GM18520 (cell line): ENCODE results near the gene GPD2.
A peak's percentile ranks its signal among the peaks of the same experiment; 100 is the strongest.
"Not testable (repeated sequence)": the region's sequence is repeated elsewhere in the genome, so short reads cannot be mapped to it uniquely, and the experiment has no call there.

ENCODE experiments used
- ATAC-seq: cut with Tn5 transposase; IDR thresholded peaks from one replicate; pipeline ENCODE4 v1.9.1; 2021; ENCODE audit not compliant: unreplicated experiment

GPD2 gene

GRCh38 chr2:156522864-156523440 lies 86.8 kb downstream of the GPD2 start:
- ATAC-seq = no peak

- peak; percentile 94 for ATAC-seq
Observed at GRCh38 chr2:156526950-156527636, 90.9 kb downstream of the GPD2 start.

GRCh38 chr2:156528583-156528982 lies 92.4 kb downstream of the GPD2 start:
- ATAC-seq = not testable (repeated sequence)

GRCh38 chr2:156532989-156533388 lies 96.8 kb downstream of the GPD2 start:
- no peak for ATAC-seq

GRCh38 chr2:156536534-156536933 lies 100.4 kb downstream of the GPD2 start:
- no peak for ATAC-seq

- ATAC-seq = no peak
Observed at GRCh38 chr2:156537141-156537540, 101.0 kb downstream of the GPD2 start.

GRCh38 chr2:156538083-156538504 lies 101.9 kb downstream of the GPD2 start:
- ATAC-seq = peak; percentile 72

- no peak for ATAC-seq
Observed at GRCh38 chr2:156539086-156539860, 103.1 kb downstream of the GPD2 start.

GRCh38 chr2:156540706-156541105 lies 104.5 kb downstream of the GPD2 start:
- no peak for ATAC-seq

- no peak for ATAC-seq
Observed at GRCh38 chr2:156541229-156541628, 105.0 kb downstream of the GPD2 start.

GRCh38 chr2:156541706-156542105 lies 105.5 kb downstream of the GPD2 start:
- no peak for ATAC-seq

GRCh38 chr2:156548413-156548812 lies 112.2 kb downstream of the GPD2 start:
- no peak for ATAC-seq

GRCh38 chr2:156553714-156554442 lies 117.7 kb downstream of the GPD2 start:
- ATAC-seq = no peak

GRCh38 chr2:156561326-156561725 lies 125.1 kb downstream of the GPD2 start:
- no peak for ATAC-seq

- ATAC-seq = no peak
Observed at GRCh38 chr2:156562124-156562523, 125.9 kb downstream of the GPD2 start.

GRCh38 chr2:156563994-156564753 lies 128.0 kb downstream of the GPD2 start:
- ATAC-seq = no peak

- ATAC-seq = no peak
Observed at GRCh38 chr2:156565066-156565710, 129.0 kb downstream of the GPD2 start.

GRCh38 chr2:156573710-156574109 lies 137.5 kb downstream of the GPD2 start:
- ATAC-seq = peak; percentile 41

- ATAC-seq = no peak
Observed at GRCh38 chr2:156574112-156574511, 137.9 kb downstream of the GPD2 start.

- no peak for ATAC-seq
Observed at GRCh38 chr2:156576005-156576404, 139.8 kb downstream of the GPD2 start.
